Sigmoid colon (tissue), 7 donors: Measurements from ENCODE around the gene KCNJ10. TPM values are rescaled to one million over a fixed set of nuclear protein-coding genes. Genes with fewer than 3 reads are reported as not detected.

Experiments
- DNase-seq: peaks from one replicate; pipeline ENCODE4 v3.0.0-alpha.2; 2019
- H3K27ac ChIP-seq, 4 donors: fragments of 200-600 bp; sonication (generic); one replicate each; pipeline ENCODE4 v1.5.1; 2016 to 2019; ENCODE audit warnings: mild to moderate bottlenecking in 1 of 4
- H3K27me3 ChIP-seq, 3 donors: fragments of 200-600 bp; sonication (generic); one replicate each; pipeline ENCODE4 v1.5.1; 2019; ENCODE audit warnings: mild to moderate bottlenecking in 1 of 3
- H3K36me3 ChIP-seq, 4 donors: fragments of 200-600 bp; sonication (generic); one replicate each; pipeline ENCODE4 v1.5.1; 2016 to 2019
- H3K4me1 ChIP-seq, 4 donors: fragments of 200-600 bp; sonication (generic); one replicate each; pipeline ENCODE4 v1.5.1; 2017 to 2019
- H3K4me3 ChIP-seq, 4 donors: fragments of 200-600 bp; sonication (generic); one replicate each; pipeline ENCODE4 v1.5.1; 2017 to 2019; ENCODE audit warnings: mild to moderate bottlenecking in 2 of 4, moderate library complexity in 1 of 4
- H3K9me3 ChIP-seq, 4 donors: fragments of 200-600 bp in 3 of 4; sonication (generic) in 3 of 4; one replicate each; pipeline versions ENCODE4 v1.5.1 to v1.6.1; 2013 to 2019
- CTCF ChIP-seq, 4 experiments: fragments of 450-650 bp in 3 of 4; fragments of 200-600 bp in 1 of 4; IDR thresholded peaks; one replicate each; pipeline ENCODE4 v1.5.1; 2016 to 2019; ENCODE audit warnings: antibody characterized with exemption in 4 of 4, mild to moderate bottlenecking in 3 of 4, moderate library complexity in 2 of 4
- EP300 ChIP-seq, 4 donors: sonication (generic); formaldehyde crosslinking; IDR thresholded peaks; one replicate each; pipeline ENCODE4 v1.6.1; 2017; ENCODE audit warnings: antibody characterized with exemption in 4 of 4
- POLR2A ChIP-seq, 2 donors: fragments of 450-650 bp; IDR thresholded peaks; one replicate each; pipeline ENCODE4 v1.6.1; 2016; ENCODE audit warnings: antibody characterized with exemption in 2 of 2, mild to moderate bottlenecking in 2 of 2, moderate library complexity in 2 of 2
- POLR2AphosphoS5 ChIP-seq, 4 donors: sonication (generic); formaldehyde crosslinking; IDR thresholded peaks; one replicate each; pipeline ENCODE4 v1.6.1; 2017; ENCODE audit warnings: antibody characterized with exemption in 4 of 4
- WGBS, 2 donors: extraction: QIAGEN DNeasy Blood & Tissue Kit; methylation state at CpG; one replicate each; pipeline ENCODE4 v1.1.7; 2013; 5-methylcytosine and 5-hydroxymethylcytosine counted together
- intact Hi-C: fragments of 100-400 bp; cut with DNase I; formaldehyde crosslinking; loops from one replicate; pipeline ENCODE4 v1.15.1; 2023
- polyA plus RNA-seq, 3 donors: library from polyadenylated mRNA; stranded (reverse); fragments of 200-250 nt; gene quantifications; one replicate each; pipeline ENCODE4 v1.2.3, GENCODE V29; 2013
- total RNA-seq, 4 donors: library from RNA; depleted of rRNA; stranded (reverse); fragments of >200 nt; gene quantifications; one replicate each; pipeline ENCODE4 v1.1.0, GENCODE V29; 2016
- donor health status: healthy with polysubstance abuse.
- donor health status: Bipolar disorder and iron deficiency.
- donor health status: healthy.

Gene KCNJ10
- total and polyA plus RNA-seq, 7 donors = 0.23 to 1.3 (median 0.31) TPM; not detected in 3

GRCh38 chr1:160116283-160117147 lies 46.6 kb upstream of the KCNJ10 start:
- H3K27ac ChIP-seq = peak overlapping the region; percentile 84 to 89 (median 86)
- no peaks in the 10 kb centered on the region for H3K9me3 ChIP-seq
- 56 to 63% methylated on average over 12 of the region's 12 CpGs for WGBS, 2 donors
- TF ChIP-seq EP300 (IDR thresholded peaks at IDR 0.05) (no peak), POLR2AphosphoS5 (IDR thresholded peaks at IDR 0.05) (peak in 3 of 4 donors; percentile 54 to 60 (median 57)), POLR2A (IDR thresholded peaks at IDR 0.05) (peak in 1 of 2 donors; percentile 12), CTCF (IDR thresholded peaks at IDR 0.05) (no peak)
- H3K27me3 ChIP-seq = no peaks in the 10 kb centered on the region
- H3K4me3 ChIP-seq = peak overlapping the region; percentile 33 to 59 (median 54)
- peaks cover 0 to 9% (median 3%) of the 10 kb centered on the region in 4 donors for H3K36me3 ChIP-seq
- no peak for DNase-seq
- intact Hi-C loops = loop anchor here (5.0 kb wide), 1 partner anchor 91 kb away; the partner anchor contains the start of gene PEA15
- H3K4me1 ChIP-seq = peaks cover 0 to 64% (median 47%) of the 10 kb centered on the region in 4 donors

- intact Hi-C loops = loop anchor here (5.0 kb wide), 1 partner anchor 92 kb away; the partner anchor contains the start of gene PEA15
- Histone ChIP-seq H3K4me3 (peak within 1 kb of the TSS; percentile 33 to 59 (median 54)), H3K27ac (peak within 1 kb of the TSS; percentile 84 to 89 (median 86))
Observed at GRCh38 chr1:160115545-160116282, 45.8 kb upstream of the KCNJ10 start, which contains the start of gene ATP1A2. ATP1A2 (plus strand) TSS chr1:160115759; CDS start chr1:160115862, 103 bp downstream.

GRCh38 chr1:160114085-160114484 lies 44.1 kb upstream of the KCNJ10 start:
- Histone ChIP-seq H3K27me3 (no peaks in the 10 kb centered on the region), H3K4me3 (no peak overlapping the region), H3K9me3 (no peaks in the 10 kb centered on the region), H3K4me1 (peaks cover 0 to 55% (median 41%) of the 10 kb centered on the region in 4 donors), H3K36me3 (no peaks in the 10 kb centered on the region), H3K27ac (peak overlapping the region; percentile 84 to 89 (median 86))
- WGBS, 2 donors = 81 to 85% methylated on average over 4 of the region's 4 CpGs
- intact Hi-C loops = no loop called here
- no peak for DNase-seq
- TF ChIP-seq POLR2A (IDR thresholded peaks at IDR 0.05) = no peak
- TF ChIP-seq POLR2AphosphoS5 (IDR thresholded peaks at IDR 0.05) = no peak
- TF ChIP-seq EP300 (IDR thresholded peaks at IDR 0.05) = no peak
- TF ChIP-seq CTCF (IDR thresholded peaks at IDR 0.05) = no peak

More at GRCh38 chr1:160115545-160116282, 45.8 kb upstream of the KCNJ10 start, which contains the start of gene ATP1A2:
- H3K9me3 ChIP-seq = no peaks in the 10 kb centered on the region
- peak; percentile 67 to 88 (median 85) for TF ChIP-seq POLR2AphosphoS5 (IDR thresholded peaks at IDR 0.05)
- no peak for TF ChIP-seq CTCF (IDR thresholded peaks at IDR 0.05)
- TF ChIP-seq POLR2A (IDR thresholded peaks at IDR 0.05) = peak; percentile 54 to 72
- H3K36me3 ChIP-seq = peaks cover 0 to under 1% (median 0%) of the 10 kb centered on the region in 4 donors
- WGBS, 2 donors = 42 to 43% methylated on average over 16 of the region's 16 CpGs
- DNase-seq = peak; percentile 77
- H3K4me1 ChIP-seq = peaks cover 0 to 63% (median 47%) of the 10 kb centered on the region in 4 donors
- H3K27me3 ChIP-seq = no peaks in the 10 kb centered on the region

GRCh38 chr1:160113407-160113806 lies 43.4 kb upstream of the KCNJ10 start:
- intact Hi-C loops = no loop called here
- H3K4me1 ChIP-seq = peaks cover 0 to 50% (median 35%) of the 10 kb centered on the region in 4 donors
- TF ChIP-seq POLR2A (IDR thresholded peaks at IDR 0.05) = no peak
- TF ChIP-seq EP300 (IDR thresholded peaks at IDR 0.05) = no peak
- TF ChIP-seq POLR2AphosphoS5 (IDR thresholded peaks at IDR 0.05) = no peak
- no peak for TF ChIP-seq CTCF (IDR thresholded peaks at IDR 0.05)
- DNase-seq = no peak
- H3K4me3 ChIP-seq = no peak overlapping the region
- no peaks in the 10 kb centered on the region for H3K9me3 ChIP-seq
- 85 to 88% methylated on average over 8 of the region's 8 CpGs for WGBS, 2 donors
- H3K36me3 ChIP-seq = no peaks in the 10 kb centered on the region
- H3K27me3 ChIP-seq = no peaks in the 10 kb centered on the region
- peak overlapping the region in 3 of 4 donors; percentile 84 to 89 (median 86) for H3K27ac ChIP-seq
